SU-DHL-6 (cell line): ENCODE measurements around the gene UBA6.
A peak's percentile ranks its signal among the peaks of the same experiment; 100 is the strongest.

ENCODE experiments used
- H2AFZ ChIP-seq: fragments of 200-600 bp; sonication (generic); 2 replicates; pipeline ENCODE4 v1.6.1; 2014; ENCODE audit warnings: low read depth, mild to moderate bottlenecking, moderate library complexity, mixed read lengths, antibody characterized with exemption, low read length; ENCODE audit not compliant: severe bottlenecking
- H3F3A ChIP-seq: fragments of 200-600 bp; shearing (Covaris generic); 2 replicates; pipeline ENCODE4 v1.6.0; 2016; ENCODE audit warnings: antibody characterized with exemption, mild to moderate bottlenecking; ENCODE audit not compliant: insufficient read depth
- H3K27ac ChIP-seq: fragments of 200-600 bp; sonication (generic); 2 replicates; pipeline ENCODE4 v1.5.1; 2016; ENCODE audit warnings: low read depth, mild to moderate bottlenecking, low read length, moderate library complexity, mixed read lengths
- H3K27me3 ChIP-seq: fragments of 200-600 bp; sonication (generic), shearing (Covaris generic); 2 replicates; pipeline ENCODE4 v1.6.0; 2014; ENCODE audit warnings: mild to moderate bottlenecking, low read length
- H3K36me3 ChIP-seq: fragments of 200-600 bp; sonication (generic); 2 replicates; pipeline ENCODE4 v1.6.1; 2014; ENCODE audit warnings: mild to moderate bottlenecking, low read length, mixed read lengths
- H3K4me2 ChIP-seq: fragments of 300-600, 200-600 bp; shearing (Covaris generic), sonication (generic); 2 replicates; pipeline ENCODE4 v1.6.0; 2014; ENCODE audit warnings: low read length, low read depth, mild to moderate bottlenecking; ENCODE audit not compliant: poor library complexity, severe bottlenecking
- H3K4me3 ChIP-seq: fragments of 200-600 bp; sonication (generic); 2 replicates; pipeline ENCODE4 v1.5.1; 2014; ENCODE audit warnings: antibody characterized with exemption, low read length, mild to moderate bottlenecking, mixed read lengths; ENCODE audit not compliant: insufficient read depth, poor library complexity, severe bottlenecking
- H3K79me2 ChIP-seq: fragments of 200-600 bp; sonication (generic); 2 replicates; pipeline ENCODE4 v1.6.1; 2014; ENCODE audit warnings: mild to moderate bottlenecking, low read length, moderate library complexity; ENCODE audit not compliant: insufficient read depth
- H3K9ac ChIP-seq: fragments of 200-600 bp; sonication (generic); 2 replicates; pipeline ENCODE4 v1.7.0; 2014; ENCODE audit warnings: mild to moderate bottlenecking, low read length
- H3K9me2 ChIP-seq: fragments of 200-600 bp; sonication (generic); replicated peaks from 2 replicates; pipeline ENCODE4 v1.6.1; 2014; ENCODE audit warnings: low read length; ENCODE audit not compliant: insufficient read depth
- H3K9me3 ChIP-seq: fragments of 200-600 bp; sonication (generic); 2 replicates; pipeline ENCODE4 v1.6.1; 2014; ENCODE audit warnings: low read length, mixed read lengths; ENCODE audit not compliant: insufficient read depth
- H4K20me1 ChIP-seq: fragments of 200-600 bp; sonication (generic); 2 replicates; pipeline ENCODE4 v1.6.1; 2014; ENCODE audit warnings: low read depth, mild to moderate bottlenecking, antibody characterized with exemption, low read length, moderate library complexity, mixed read lengths
- CTCF ChIP-seq: fragments of 200-600 bp; sonication (generic); IDR thresholded peaks from one replicate; pipeline ENCODE4 v1.5.1; 2017; ENCODE audit warnings: antibody characterized with exemption, mild to moderate bottlenecking, low read length, moderate library complexity; ENCODE audit not compliant: insufficient read depth, poor library complexity, severe bottlenecking
- EZH2phosphoT487 ChIP-seq: fragments of 200-600 bp; sonication (generic), shearing (Covaris generic); conservative IDR thresholded peaks from 2 replicates; pipeline ENCODE4 v1.6.1; 2018; ENCODE audit warnings: mild to moderate bottlenecking, antibody characterized with exemption, low read length, moderate library complexity, mixed read lengths

The UBA6 gene

GRCh38 chr4:67573193-67573592 lies 127.8 kb downstream of the UBA6 start:
- peak overlapping the region; percentile 90 for H3K4me2 ChIP-seq
- peaks cover 7% of the 10 kb centered on the region; the same call in 1 of the 2 replicates for H3K79me2 ChIP-seq
- H3K4me3 ChIP-seq, result no peak overlapping the region
- peaks cover 32% of the 10 kb centered on the region for H3F3A ChIP-seq
- H3K27ac ChIP-seq, result peak overlapping the region; percentile 95
- H3K9me2 ChIP-seq, result no peaks in the 10 kb centered on the region
- H2AFZ ChIP-seq, result no peak overlapping the region
- no peaks in the 10 kb centered on the region for H4K20me1 ChIP-seq
- no peaks in the 10 kb centered on the region for H3K27me3 ChIP-seq
- H3K36me3 ChIP-seq, result peaks cover 12% of the 10 kb centered on the region; the same call in 1 of the 2 replicates
- H3K9ac ChIP-seq, result no peak overlapping the region
- H3K9me3 ChIP-seq, result no peaks in the 10 kb centered on the region
- TF ChIP-seq EZH2phosphoT487, result no peak
- TF ChIP-seq CTCF, result no peak

DNA sequence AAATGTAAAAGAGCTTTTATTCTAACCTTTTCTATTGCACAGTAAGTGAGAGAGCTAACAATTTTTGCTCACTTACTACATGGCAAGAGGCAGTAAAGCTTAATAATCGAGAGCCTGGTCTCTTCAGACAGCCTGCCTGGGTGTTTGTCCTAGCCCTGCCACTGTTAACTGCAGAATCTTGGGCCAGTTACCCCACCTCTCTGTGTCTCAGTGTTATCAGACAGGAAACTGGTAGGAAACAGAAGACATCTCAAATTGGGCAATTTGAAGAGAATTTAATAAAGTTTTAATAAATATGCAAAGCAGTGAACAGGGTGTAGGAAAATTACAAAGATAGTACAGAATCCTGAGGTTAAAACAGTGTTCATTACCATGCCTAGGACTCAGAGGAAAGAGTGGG lies 129.0 kb downstream of the UBA6 start:
- Histone ChIP-seq H3K27ac (peak overlapping the region; percentile 95), H3K79me2 (peaks cover 20% of the 10 kb centered on the region), H3K4me3 (no peak overlapping the region), H3F3A (peaks cover 37% of the 10 kb centered on the region), H3K36me3 (peaks cover 9% of the 10 kb centered on the region; the same call in 1 of the 2 replicates), H4K20me1 (no peaks in the 10 kb centered on the region), H3K27me3 (no peaks in the 10 kb centered on the region), H3K4me2 (peak overlapping the region; percentile 27), H2AFZ (no peak overlapping the region), H3K9ac (no peak overlapping the region), H3K9me2 (no peaks in the 10 kb centered on the region), H3K9me3 (no peaks in the 10 kb centered on the region)
- no peak for TF ChIP-seq EZH2phosphoT487
- no peak for TF ChIP-seq CTCF

- Histone ChIP-seq H3K4me2 (no peak overlapping the region), H3K4me3 (no peak overlapping the region), H3K9ac (no peak overlapping the region), H3K9me2 (no peaks in the 10 kb centered on the region), H3K9me3 (no peaks in the 10 kb centered on the region), H3K79me2 (peaks cover 32% of the 10 kb centered on the region), H3K27me3 (no peaks in the 10 kb centered on the region), H4K20me1 (no peaks in the 10 kb centered on the region), H2AFZ (no peak overlapping the region), H3K36me3 (no peaks in the 10 kb centered on the region; the same call in 1 of the 2 replicates), H3F3A (peaks cover 34% of the 10 kb centered on the region), H3K27ac (no peak overlapping the region)
- no peak for TF ChIP-seq CTCF
- TF ChIP-seq EZH2phosphoT487, result no peak
These were observed 130.4 kb downstream of the UBA6 start for GRCh38 chr4:67570537-67570936.
